ENCODE measurements around the gene CD68. TPM values are rescaled to one million over a fixed set of nuclear protein-coding genes. Genes with fewer than 3 reads are reported as not detected.

CD68 gene
- total RNA-seq, 1 experiment from 2014 or later: 51.6 TPM

- H3K27ac ChIP-seq (ENCODE audit: low read length): no peak within 1 kb of the TSS
Measured at GRCh38 chr17:7629939-7630571, 50.6 kb downstream of the CD68 start, which contains the start of gene SHBG. TSS of gene SHBG (plus strand) at chr17:7630135. CDS start at chr17:7630173, 38 bp downstream.

More at GRCh38 chr17:7629939-7630571, 50.6 kb downstream of the CD68 start, which contains the start of gene SHBG:
- H3K4me1 ChIP-seq (ENCODE audit: control insufficient read depth, insufficient read depth, low read length): peaks cover 7% of the 10 kb centered on the region
- DNase-seq (ENCODE audit: low read depth, low spot score): no peak
- intact Hi-C loops (cut with micrococcal nuclease; ENCODE audit: unreplicated experiment): no loop called here
- TF ChIP-seq TCF7L2 (IDR thresholded peaks at IDR 0.05; ENCODE audit: low read depth, low read length) (no peak), SIN3A (IDR thresholded peaks at IDR 0.05; ENCODE audit: borderline replicate concordance, insufficient read depth, low read depth, low read length) (no peak), CTCF (IDR thresholded peaks at IDR 0.05) (no peak), REST (IDR thresholded peaks at IDR 0.05; ENCODE audit: insufficient read depth in 1 of 2, low read depth in 2 of 2, low read length in 1 of 2) (no peak), POLR2AphosphoS5 (IDR thresholded peaks at IDR 0.05; ENCODE audit: low read depth, low read length) (no peak)
- in situ Hi-C loops (cut with HindIII; ENCODE audit: low pct_unique_long_range_greater_than_20kb, low sequenced_read_pairs): no loop called here
- BruUV-seq (replicated peaks): no TSS peak
- ChIA-PET POLR2A (interaction anchor here (0.6 kb wide), 1 partner anchor 37 kb away, joined by 3 read pairs; no protein-coding TSS in a partner anchor), CTCF (no interaction called here)
- ATAC-seq: no peak
- no peaks in the 10 kb centered on the region for H3K9me3 ChIP-seq (ENCODE audit: control insufficient read depth, insufficient read depth, low read depth, low read length)
- no peaks in the 10 kb centered on the region for H3K27me3 ChIP-seq (ENCODE audit: control insufficient read depth, insufficient read depth, low read length)
- no peaks in the 10 kb centered on the region for H3K36me3 ChIP-seq (ENCODE audit: control insufficient read depth, insufficient read depth, low read length)
- no peak within 1 kb of the TSS for H3K4me3 ChIP-seq (ENCODE audit: low read depth in 2 of 2, low read length in 2 of 2)

Other genes with a start within 250 kb of the CD68 start
- gene ACAP1, start 243.1 kb upstream of the CD68 start, total RNA-seq (2021; ENCODE audit: unreplicated experiment): 2.7 TPM
- gene KCTD11, start 227.5 kb upstream of the CD68 start, total RNA-seq (2021; ENCODE audit: unreplicated experiment): 11.0 TPM
- gene TMEM95, start 224.5 kb upstream of the CD68 start, total RNA-seq (2021; ENCODE audit: unreplicated experiment): not detected
- gene TNK1, start 198.5 kb upstream of the CD68 start, total RNA-seq (2021; ENCODE audit: unreplicated experiment): 6.2 TPM
- gene PLSCR3, start 185.1 kb upstream of the CD68 start, total RNA-seq (2021; ENCODE audit: unreplicated experiment): 32.0 TPM
- gene TMEM256, start 175.5 kb upstream of the CD68 start, total RNA-seq (2021; ENCODE audit: unreplicated experiment): 35.8 TPM
- 33.6 TPM for gene NLGN2, start 171.8 kb upstream of the CD68 start, total RNA-seq (2021; ENCODE audit: unreplicated experiment)
- gene SPEM1, start 159.3 kb upstream of the CD68 start, total RNA-seq (2021; ENCODE audit: unreplicated experiment): not detected
- gene SPEM2, start 154.0 kb upstream of the CD68 start, total RNA-seq (2021; ENCODE audit: unreplicated experiment): not detected
- not detected for gene SPEM3, start 150.8 kb upstream of the CD68 start, total RNA-seq (2021; ENCODE audit: unreplicated experiment)
- 8.5 TPM for gene TMEM102, start 144.2 kb upstream of the CD68 start, total RNA-seq (2021; ENCODE audit: unreplicated experiment)
- 4.4 TPM for gene FGF11, start 140.1 kb upstream of the CD68 start, total RNA-seq (2021; ENCODE audit: unreplicated experiment)
- gene CHRNB1, start 134.6 kb upstream of the CD68 start, total RNA-seq (2021; ENCODE audit: unreplicated experiment): 14.3 TPM
- 24.9 TPM for gene ZBTB4, start 100.0 kb upstream of the CD68 start, total RNA-seq (2021; ENCODE audit: unreplicated experiment)
- not detected for gene SLC35G6, start 98.2 kb upstream of the CD68 start, total RNA-seq (2021; ENCODE audit: unreplicated experiment)
- gene POLR2A, start 95.3 kb upstream of the CD68 start, total RNA-seq (2021; ENCODE audit: unreplicated experiment): 181 TPM
- gene TNFSF12, start 30.6 kb upstream of the CD68 start, total RNA-seq (2021; ENCODE audit: unreplicated experiment): 12.6 TPM
- gene TNFSF13, start 20.9 kb upstream of the CD68 start, total RNA-seq (2021; ENCODE audit: unreplicated experiment): 2.3 TPM
- 63.7 TPM for gene SENP3, start 17.7 kb upstream of the CD68 start, total RNA-seq (2021; ENCODE audit: unreplicated experiment)
- gene MPDU1, start 4.2 kb downstream of the CD68 start, total RNA-seq (2021; ENCODE audit: unreplicated experiment): 47.1 TPM
- 0.33 TPM for gene SOX15, start 10.5 kb downstream of the CD68 start, total RNA-seq (2021; ENCODE audit: unreplicated experiment)
- 39.7 TPM for gene FXR2, start 35.3 kb downstream of the CD68 start, total RNA-seq (2021; ENCODE audit: unreplicated experiment)
- gene SAT2, start 48.2 kb downstream of the CD68 start, total RNA-seq (2021; ENCODE audit: unreplicated experiment): 74.8 TPM
- 1.2 TPM for gene SHBG, start 50.5 kb downstream of the CD68 start, total RNA-seq (2021; ENCODE audit: unreplicated experiment)
- gene ATP1B2, start 71.3 kb downstream of the CD68 start, total RNA-seq (2021; ENCODE audit: unreplicated experiment): 0.08 TPM
- 129 TPM for gene TP53, start 107.9 kb downstream of the CD68 start, total RNA-seq (2021; ENCODE audit: unreplicated experiment)
- gene WRAP53, start 108.8 kb downstream of the CD68 start, total RNA-seq (2021; ENCODE audit: unreplicated experiment): 27.0 TPM
- gene EFNB3, start 125.6 kb downstream of the CD68 start, total RNA-seq (2021; ENCODE audit: unreplicated experiment): 2.5 TPM
- gene DNAH2, start 138.1 kb downstream of the CD68 start, total RNA-seq (2021; ENCODE audit: unreplicated experiment): 0.13 TPM

All from Panc1 (cell line).